NT2/D1 (cell line): Measurements from ENCODE around the gene LIMS1.

Experiments used
- YY1 ChIP-seq: IDR thresholded peaks from 2 replicates; pipeline ENCODE4 v1.6.1; 2011; ENCODE audit not compliant: insufficient read length, insufficient read depth
- ZNF274 ChIP-seq: IDR thresholded peaks from 2 replicates; pipeline ENCODE4 v1.6.1; 2011; ENCODE audit warnings: mild to moderate bottlenecking, low read depth, low read length

DNA sequence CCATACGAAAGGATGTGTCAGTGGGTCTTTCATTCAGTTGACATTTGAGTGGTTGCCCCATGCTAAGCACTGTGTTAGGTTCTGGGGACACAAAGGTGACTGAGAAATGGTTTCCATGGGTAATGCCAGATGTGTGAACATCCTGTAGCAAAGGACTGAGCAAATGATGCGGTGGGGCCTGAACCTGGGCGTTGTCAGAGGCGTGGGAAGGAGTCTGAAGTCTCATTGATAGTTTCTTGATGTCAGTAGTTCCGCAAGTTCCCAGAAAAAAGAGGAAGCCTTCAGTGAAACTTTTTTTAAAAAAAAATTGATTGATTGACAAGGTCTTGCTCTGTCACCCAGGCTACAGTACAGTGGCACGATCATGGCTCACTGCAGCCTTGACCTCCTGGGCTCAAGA is 56.9 kb downstream of the LIMS1 start:
- TF ChIP-seq ZNF274 (no peak), YY1 (no peak)
